NCI-H460 (cell line): ENCODE results near the gene IL10. TPM values are rescaled to one million over a fixed set of nuclear protein-coding genes. Genes with fewer than 3 reads are reported as not detected.
"Not testable (repeated sequence)": the region's sequence is repeated elsewhere in the genome, so short reads cannot be mapped to it uniquely, and the experiment has no call there.

Source experiments
- DNase-seq: peaks from one replicate; pipeline ENCODE4 v3.0.0-alpha.2; 2016; ENCODE audit warnings: low read depth; ENCODE audit errors: extremely low read depth
- total RNA-seq: library from RNA; depleted of rRNA; stranded (reverse); fragments of >200 nt; shearing (Covaris generic); gene quantifications from 2 replicates; pipeline ENCODE4 v1.2.3, GENCODE V29; 2014

IL10 gene
- total RNA-seq, 1 experiment from 2014 or later = not detected

- no peak for DNase-seq
Observed at GRCh38 chr1:206768472-206769303, 3.6 kb downstream of the IL10 start.

GRCh38 chr1:206766251-206766856 is 5.9 kb downstream of the IL10 start:
- no peak for DNase-seq

GRCh38 chr1:206765771-206766170 is 6.5 kb downstream of the IL10 start:
- DNase-seq = not testable (repeated sequence)

GRCh38 chr1:206762741-206763364 is 9.4 kb downstream of the IL10 start:
- DNase-seq = not testable (repeated sequence)

GRCh38 chr1:206761159-206761768 is 11.0 kb downstream of the IL10 start:
- no peak for DNase-seq

GRCh38 chr1:206760590-206760989 is 11.7 kb downstream of the IL10 start:
- no peak for DNase-seq

GRCh38 chr1:206757524-206758266 is 14.6 kb downstream of the IL10 start:
- no peak for DNase-seq

- no peak for DNase-seq
Observed at GRCh38 chr1:206754011-206754410, 18.3 kb downstream of the IL10 start.

GRCh38 chr1:206753141-206753540 is 19.2 kb downstream of the IL10 start:
- no peak for DNase-seq

- no peak for DNase-seq
Observed at GRCh38 chr1:206752481-206752880, 19.8 kb downstream of the IL10 start.

- no peak for DNase-seq
Observed at GRCh38 chr1:206751891-206752290, 20.4 kb downstream of the IL10 start.

- DNase-seq = no peak
Observed at GRCh38 chr1:206748348-206749030, 23.8 kb downstream of the IL10 start.

GRCh38 chr1:206745301-206745700 is 27.0 kb downstream of the IL10 start:
- DNase-seq = no peak

- no peak for DNase-seq
Observed at GRCh38 chr1:206744683-206745082, 27.6 kb downstream of the IL10 start.

GRCh38 chr1:206742719-206743383 is 29.4 kb downstream of the IL10 start:
- no peak for DNase-seq

- no peak for DNase-seq
Observed at GRCh38 chr1:206741142-206741701, 31.1 kb downstream of the IL10 start.

GRCh38 chr1:206739411-206740076 is 32.8 kb downstream of the IL10 start:
- no peak for DNase-seq
